Activated CD4-positive, alpha-beta T cell treated with anti-CD3 and anti-CD28 coated beads, Interleukin-2, amount 50 U/mL, for 1 hour (primary cell): Measurements from ENCODE around the gene ATP1B3.
"Not testable (repeated sequence)": the region's sequence is repeated elsewhere in the genome, so short reads cannot be mapped to it uniquely, and the experiment has no call there.

ENCODE experiments used
- DNase-seq: peaks from one replicate; pipeline ENCODE4 v3.0.0-alpha.2; 2020

The ATP1B3 gene

DNA sequence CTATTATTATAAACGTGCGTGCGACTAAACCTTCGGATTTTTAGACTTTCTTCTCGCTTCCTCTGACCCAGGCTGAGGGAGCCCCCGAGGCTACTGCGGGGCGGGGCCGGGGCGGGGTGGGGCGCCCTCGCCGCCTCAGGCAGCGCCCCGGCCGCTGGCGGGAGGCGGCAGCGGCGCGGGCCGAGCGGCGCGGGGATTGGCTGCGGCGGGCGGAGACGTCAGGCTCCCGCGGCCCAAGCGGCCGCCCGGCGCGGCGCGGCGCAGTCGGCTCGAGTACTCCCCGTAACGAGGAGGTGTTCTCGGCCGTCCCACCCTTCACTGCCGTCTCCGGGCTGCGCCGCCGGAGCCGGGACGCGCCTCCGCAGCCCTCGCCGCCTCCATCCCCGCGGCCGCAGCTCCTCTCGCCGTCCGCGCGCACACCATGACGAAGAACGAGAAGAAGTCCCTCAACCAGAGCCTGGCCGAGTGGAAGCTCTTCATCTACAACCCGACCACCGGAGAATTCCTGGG lies at the start of gene ATP1B3:
Gene ATP1B3, plus strand, starts transcription at position 263 of the 510 bp plus-strand sequence. Its CDS starts 159 bp downstream, at position 422.
- DNase-seq = peak; percentile 78

DNA sequence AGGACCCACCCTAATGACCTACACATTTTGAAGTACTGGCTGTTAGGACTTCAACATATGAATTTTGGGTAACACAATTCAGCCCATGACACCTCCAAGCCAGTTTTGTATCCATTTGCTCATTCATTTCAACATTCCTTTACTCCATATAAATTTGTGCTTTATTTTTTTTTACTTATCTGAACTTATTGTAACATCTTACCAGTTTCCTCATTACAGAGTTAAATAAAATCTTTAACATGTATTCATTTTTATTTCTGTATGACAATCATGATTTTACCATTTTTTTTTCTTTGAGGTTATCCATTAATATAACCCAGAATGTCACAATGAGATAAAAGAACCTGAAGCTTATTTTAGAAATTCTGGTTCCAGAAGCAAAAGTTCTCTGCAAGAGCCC lies 48.0 kb upstream of the ATP1B3 start:
- no peak for DNase-seq

GRCh38 chr3:141828890-141829289 lies 47.6 kb upstream of the ATP1B3 start:
- no peak for DNase-seq

DNA sequence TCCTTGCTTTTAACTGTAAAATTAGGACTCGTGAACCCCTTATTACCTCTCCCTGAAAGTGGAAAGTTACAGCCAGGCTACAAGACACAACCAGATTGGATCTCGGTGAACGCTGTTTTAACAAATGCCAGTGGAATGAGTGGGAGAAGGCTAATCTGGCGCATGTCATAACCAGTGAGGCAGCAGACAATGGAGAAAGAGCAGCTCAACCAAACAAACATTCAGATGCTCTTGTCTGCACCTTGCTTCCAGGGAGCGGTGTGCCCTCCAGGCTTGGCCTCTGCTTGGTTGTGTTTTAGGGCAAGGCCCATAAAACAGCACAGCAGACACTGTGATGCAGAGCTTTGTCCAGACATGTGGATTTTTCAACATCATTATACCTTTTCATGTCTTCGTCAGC lies 45.9 kb upstream of the ATP1B3 start:
- no peak for DNase-seq

DNA sequence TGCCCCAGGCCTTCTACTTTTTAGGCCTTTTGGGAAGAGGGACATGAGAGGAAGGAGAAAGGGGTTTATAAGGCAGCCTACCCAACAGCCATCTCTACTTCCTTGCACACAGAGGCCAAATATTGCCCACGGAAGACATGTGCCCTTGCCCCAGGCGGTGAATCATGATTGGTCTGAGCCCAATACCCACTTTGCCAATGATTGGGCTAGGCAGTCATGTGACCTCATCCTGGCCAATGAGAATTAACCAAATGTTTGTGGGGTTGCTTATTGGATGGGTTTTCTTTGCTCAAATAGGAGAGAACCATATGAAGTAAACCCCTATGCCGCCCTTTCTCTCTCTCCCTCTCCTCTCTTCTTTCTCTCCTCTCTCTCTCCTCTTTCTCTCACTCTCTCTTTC lies 42.2 kb upstream of the ATP1B3 start:
- DNase-seq = no peak

- DNase-seq = no peak
These were observed 40.8 kb upstream of the ATP1B3 start for GRCh38 chr3:141835557-141836229.

DNA sequence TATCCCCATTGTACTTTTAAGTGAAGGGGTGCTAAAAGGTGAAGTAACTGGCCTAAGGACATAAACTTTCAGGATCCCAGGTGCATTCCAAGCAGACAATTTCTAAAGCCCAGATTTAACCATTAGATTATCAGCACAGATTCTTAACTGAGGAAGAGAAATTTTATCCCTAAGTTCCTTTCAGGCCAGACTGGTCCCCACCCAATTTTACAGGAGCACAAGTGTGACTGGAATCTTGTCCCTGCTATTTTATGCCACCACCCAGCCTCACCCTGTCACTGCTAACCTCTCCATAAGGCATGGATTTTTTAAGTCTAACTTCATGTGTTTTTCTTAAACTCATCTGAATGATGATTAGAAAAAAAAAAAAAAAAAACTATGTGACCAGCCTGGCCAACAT lies 37.1 kb upstream of the ATP1B3 start:
- DNase-seq = no peak

- DNase-seq = no peak
These were observed 35.5 kb upstream of the ATP1B3 start for GRCh38 chr3:141840737-141841544.

DNA sequence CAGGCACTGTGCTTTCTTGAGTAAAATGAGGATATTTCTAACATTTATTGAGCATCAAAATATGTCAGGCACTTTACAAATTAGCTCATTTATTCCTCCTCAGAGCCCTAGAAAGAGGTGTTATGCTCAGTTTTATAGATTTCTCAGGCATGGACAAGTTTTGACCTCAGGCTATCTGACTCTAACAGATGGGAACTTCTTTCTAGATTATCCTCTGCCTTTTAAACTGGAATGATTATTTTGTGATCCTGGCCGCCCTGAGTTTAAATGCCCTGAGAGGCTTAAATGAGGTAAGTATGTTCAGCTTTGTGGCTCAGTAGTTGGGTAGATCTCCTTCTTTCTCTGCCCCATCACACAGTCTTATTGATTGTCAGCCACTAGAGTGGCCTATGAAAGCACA lies 32.3 kb upstream of the ATP1B3 start:
- DNase-seq = no peak

GRCh38 chr3:141844812-141845211 lies 31.6 kb upstream of the ATP1B3 start:
- no peak for DNase-seq

DNA sequence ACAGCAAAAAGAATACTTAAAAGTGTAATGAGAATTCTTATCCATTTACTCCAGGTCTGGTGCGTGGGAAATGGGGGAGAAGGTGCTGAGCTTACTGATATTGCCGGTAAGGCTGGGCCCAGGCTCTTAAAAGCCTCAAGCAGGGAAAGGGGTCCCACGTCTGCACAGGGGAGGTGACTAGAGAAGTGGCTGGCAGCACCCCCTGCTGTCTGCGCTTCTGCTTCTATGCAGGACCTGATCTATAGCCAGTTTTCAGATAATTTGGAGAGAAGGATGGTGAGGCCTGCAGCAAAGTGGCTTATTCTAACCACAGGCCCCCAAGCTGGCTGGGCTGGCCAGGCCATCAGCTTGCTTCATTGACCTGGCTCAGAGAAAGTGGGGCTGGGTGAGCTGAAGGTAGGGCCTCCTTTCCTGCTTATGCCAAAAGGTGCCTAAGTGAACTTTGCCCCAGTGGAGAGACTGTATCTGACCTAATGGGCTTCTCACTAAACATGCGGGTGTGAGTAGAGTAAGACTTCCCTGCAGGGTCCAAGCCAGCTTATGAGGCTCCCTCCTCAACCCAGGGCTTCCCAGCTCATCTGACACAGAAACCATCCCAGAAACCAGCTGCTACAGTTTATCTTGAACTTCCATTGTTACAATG lies 30.9 kb upstream of the ATP1B3 start:
- DNase-seq = peak; percentile 16

GRCh38 chr3:141846050-141846433 lies 30.4 kb upstream of the ATP1B3 start:
- no peak for DNase-seq

DNA sequence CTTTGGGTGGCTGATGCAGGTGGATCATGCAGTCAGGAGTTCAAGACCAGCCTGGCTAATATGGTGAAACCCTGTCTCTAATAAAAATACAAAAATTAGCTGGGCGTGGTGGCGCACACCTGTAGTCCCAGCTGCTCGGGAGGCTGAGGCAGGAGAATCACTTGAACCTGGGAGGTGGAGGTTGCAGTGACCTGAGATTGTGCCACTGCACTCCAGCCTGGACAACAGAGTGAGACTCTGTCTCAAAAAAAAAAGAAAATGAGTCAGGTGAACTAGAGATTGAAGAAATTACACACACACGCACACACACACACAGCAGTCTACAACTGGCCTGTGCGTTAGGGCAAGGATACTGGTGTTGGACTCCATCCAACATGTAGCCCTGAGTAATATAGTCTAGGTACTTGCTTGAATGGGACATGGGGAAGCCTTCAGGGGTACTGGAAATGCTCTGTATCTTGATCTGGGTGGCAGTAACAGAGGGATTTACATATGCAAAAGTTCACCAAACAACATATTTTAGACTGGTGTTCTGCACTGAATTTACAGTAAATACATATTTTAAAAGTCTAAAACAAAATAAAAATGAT lies 28.2 kb upstream of the ATP1B3 start:
- DNase-seq = not testable (repeated sequence)

- no peak for DNase-seq
These were observed 27.2 kb upstream of the ATP1B3 start for GRCh38 chr3:141849056-141849815.

DNA sequence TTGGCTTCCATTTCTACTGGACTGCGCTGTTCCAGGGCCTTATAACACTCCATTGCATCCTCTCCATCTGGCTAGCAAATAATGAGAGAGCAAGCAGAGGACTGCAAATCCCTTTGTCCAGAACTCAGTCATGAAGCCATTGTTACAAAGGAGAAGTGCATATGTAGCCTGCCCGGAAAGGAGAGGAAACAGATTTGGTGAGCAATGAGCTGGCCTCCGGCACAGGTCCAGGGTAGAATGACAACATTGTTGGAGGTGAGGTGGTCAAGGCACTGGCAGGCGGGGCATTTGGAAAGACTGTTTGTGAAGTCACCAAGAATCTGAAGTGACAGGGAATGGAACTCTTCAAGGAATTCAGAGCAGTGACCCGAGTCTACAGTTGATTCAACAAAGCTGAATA lies 25.0 kb upstream of the ATP1B3 start:
- no peak for DNase-seq

DNA sequence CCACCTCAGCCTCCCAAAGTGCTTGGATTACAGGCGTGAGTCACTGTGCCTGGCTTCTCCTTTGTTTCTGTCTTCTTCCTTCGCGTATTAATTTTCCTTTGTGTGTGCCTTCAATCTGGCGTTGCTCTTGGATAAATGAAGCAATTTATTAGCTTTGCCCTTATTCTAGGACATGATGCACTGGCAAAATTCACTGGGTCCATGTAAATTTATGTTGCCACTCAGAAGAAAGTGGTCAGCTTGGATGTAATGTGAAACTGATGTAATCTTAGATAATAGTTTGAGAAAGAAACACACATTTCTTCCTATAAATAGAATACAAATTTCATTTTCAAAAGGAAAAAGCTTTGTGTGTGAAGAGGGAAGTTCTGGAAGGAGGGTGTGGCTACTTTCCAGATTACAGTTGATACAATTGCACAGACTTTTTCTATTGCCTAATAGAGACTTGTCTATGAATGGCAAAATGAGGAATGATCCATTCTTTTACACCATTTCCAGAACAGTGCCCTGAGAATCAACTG lies 23.3 kb upstream of the ATP1B3 start:
- DNase-seq = no peak

DNA sequence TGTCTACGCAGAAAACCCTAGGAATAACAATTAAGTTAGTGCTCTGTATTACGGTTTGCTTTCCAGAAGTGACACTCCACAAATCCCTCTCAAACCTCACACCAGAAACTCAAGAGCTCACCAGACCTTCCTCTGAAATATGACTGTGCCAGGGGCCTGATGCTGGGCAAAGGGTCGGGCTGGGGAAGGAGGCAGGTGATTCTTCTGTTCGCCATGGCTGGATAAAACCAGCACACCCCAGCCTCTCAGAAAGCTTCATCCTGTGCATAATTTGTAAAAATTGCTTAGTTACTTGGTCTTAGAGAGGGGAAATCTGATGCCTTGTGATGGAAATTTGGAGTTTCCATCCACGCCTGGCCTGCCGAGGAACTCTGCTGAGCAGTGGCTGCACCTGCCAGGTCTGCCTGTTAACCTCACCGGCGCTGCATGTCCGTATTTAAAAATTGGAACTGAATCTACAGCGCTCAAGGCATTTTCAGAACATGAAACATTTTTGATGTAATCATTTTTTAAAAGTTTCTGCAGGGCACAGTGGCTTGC lies 22.7 kb upstream of the ATP1B3 start:
- no peak for DNase-seq

- DNase-seq = no peak
These were observed 21.8 kb upstream of the ATP1B3 start for GRCh38 chr3:141854599-141854998.

- DNase-seq = no peak
These were observed 18.1 kb upstream of the ATP1B3 start for GRCh38 chr3:141858312-141858711.

GRCh38 chr3:141859651-141860050 lies 16.8 kb upstream of the ATP1B3 start:
- DNase-seq = no peak

GRCh38 chr3:141860086-141860669 lies 16.3 kb upstream of the ATP1B3 start:
- DNase-seq = no peak
